WERI-Rb-1 (cell line): ENCODE measurements around the gene PFDN6.
"Not testable (repeated sequence)": the region's sequence is repeated elsewhere in the genome, so short reads cannot be mapped to it uniquely, and the experiment has no call there.

Experiments used
- DNase-seq: peaks from one replicate; pipeline ENCODE4 v3.0.0-alpha.2; 2020
- H3K27ac ChIP-seq: fragments of 250-450 bp; sonication (Bioruptor Pico); 2 replicates; pipeline ENCODE4 v1.5.1; 2020; ENCODE audit warnings: mild to moderate bottlenecking, moderate library complexity
- H3K27me3 ChIP-seq: fragments of 250-450 bp; sonication (Bioruptor Pico); 2 replicates; pipeline ENCODE4 v1.5.1; 2021; ENCODE audit warnings: mild to moderate bottlenecking, low read depth, moderate library complexity; ENCODE audit not compliant: insufficient read depth, severe bottlenecking
- H3K36me3 ChIP-seq: fragments of 250-450 bp; sonication (Bioruptor Pico); 2 replicates; pipeline ENCODE4 v1.5.1; 2020; ENCODE audit warnings: mild to moderate bottlenecking, moderate library complexity
- H3K4me3 ChIP-seq: 2 replicates; pipeline ENCODE4 v1.5.1; 2011; ENCODE audit warnings: low read depth, mild to moderate bottlenecking, control low read depth, low read length
- H3K9me3 ChIP-seq: fragments of 250-450 bp; sonication (Bioruptor Pico); 2 replicates; pipeline ENCODE4 v1.5.1; 2021; ENCODE audit warnings: mild to moderate bottlenecking, moderate library complexity; ENCODE audit not compliant: severe bottlenecking
- TF ChIP-seq, protein P1 (sequence below): IDR thresholded peaks from 2 replicates; pipeline ENCODE4 v1.5.1; 2011; ENCODE audit warnings: low read depth, mild to moderate bottlenecking, control low read depth, inconsistent platforms, low read length

PFDN6 gene

DNA sequence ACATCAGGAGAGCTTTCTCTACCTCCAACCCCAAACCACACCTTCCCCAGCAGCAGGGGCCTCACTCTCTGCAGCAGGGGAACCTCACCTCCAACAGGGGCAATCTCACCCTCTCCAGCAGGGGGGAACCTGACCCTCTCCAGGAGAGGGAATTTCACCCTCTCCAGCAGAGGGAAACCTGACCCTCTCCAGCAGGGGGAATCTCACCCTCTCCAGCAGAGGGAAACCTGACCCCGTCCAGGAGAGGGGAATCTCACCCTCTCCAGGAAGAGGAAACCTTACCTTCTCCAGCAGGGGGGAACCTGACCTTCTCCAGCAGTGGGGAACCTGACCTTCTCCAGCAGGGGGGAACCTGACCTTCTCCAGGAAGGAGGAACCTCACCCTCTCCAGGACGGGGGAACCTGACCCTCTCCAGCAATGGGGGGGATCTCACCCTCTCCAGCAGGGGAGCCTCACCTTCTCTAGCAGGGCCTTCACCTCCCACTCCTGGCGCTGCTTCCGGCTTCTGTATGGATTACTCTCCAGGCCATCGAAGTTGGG is 9.4 kb upstream of the PFDN6 start:
- Histone ChIP-seq H3K27ac (peak overlapping the region; percentile 82), H3K4me3 (no peak overlapping the region), H3K9me3 (no peaks in the 10 kb centered on the region), H3K36me3 (peaks cover 80% of the 10 kb centered on the region), H3K27me3 (no peaks in the 10 kb centered on the region)
- TF ChIP-seq, protein P1, sequence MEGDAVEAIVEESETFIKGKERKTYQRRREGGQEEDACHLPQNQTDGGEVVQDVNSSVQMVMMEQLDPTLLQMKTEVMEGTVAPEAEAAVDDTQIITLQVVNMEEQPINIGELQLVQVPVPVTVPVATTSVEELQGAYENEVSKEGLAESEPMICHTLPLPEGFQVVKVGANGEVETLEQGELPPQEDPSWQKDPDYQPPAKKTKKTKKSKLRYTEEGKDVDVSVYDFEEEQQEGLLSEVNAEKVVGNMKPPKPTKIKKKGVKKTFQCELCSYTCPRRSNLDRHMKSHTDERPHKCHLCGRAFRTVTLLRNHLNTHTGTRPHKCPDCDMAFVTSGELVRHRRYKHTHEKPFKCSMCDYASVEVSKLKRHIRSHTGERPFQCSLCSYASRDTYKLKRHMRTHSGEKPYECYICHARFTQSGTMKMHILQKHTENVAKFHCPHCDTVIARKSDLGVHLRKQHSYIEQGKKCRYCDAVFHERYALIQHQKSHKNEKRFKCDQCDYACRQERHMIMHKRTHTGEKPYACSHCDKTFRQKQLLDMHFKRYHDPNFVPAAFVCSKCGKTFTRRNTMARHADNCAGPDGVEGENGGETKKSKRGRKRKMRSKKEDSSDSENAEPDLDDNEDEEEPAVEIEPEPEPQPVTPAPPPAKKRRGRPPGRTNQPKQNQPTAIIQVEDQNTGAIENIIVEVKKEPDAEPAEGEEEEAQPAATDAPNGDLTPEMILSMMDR = peak; percentile 96
- peak; percentile 93 for DNase-seq

- peak overlapping the region; percentile 49 for H3K27ac ChIP-seq
- no peak for DNase-seq
- H3K4me3 ChIP-seq = no peak overlapping the region
- H3K9me3 ChIP-seq = no peaks in the 10 kb centered on the region
- TF ChIP-seq, protein P1 = no peak
- no peaks in the 10 kb centered on the region for H3K27me3 ChIP-seq
- H3K36me3 ChIP-seq = peaks cover 80% of the 10 kb centered on the region
Observed at GRCh38 chr6:33280539-33280938, 8.9 kb upstream of the PFDN6 start.

- H3K27me3 ChIP-seq, H3K4me3 ChIP-seq, H3K9me3 ChIP-seq, DNase-seq, H3K27ac ChIP-seq: not testable (repeated sequence)
- H3K36me3 ChIP-seq = peaks cover 73% of the 10 kb centered on the region
Observed at GRCh38 chr6:33285214-33285613, 4.2 kb upstream of the PFDN6 start.

- no peak overlapping the region for H3K27ac ChIP-seq
- H3K36me3 ChIP-seq = peaks cover 73% of the 10 kb centered on the region
- no peaks in the 10 kb centered on the region for H3K27me3 ChIP-seq
- no peak overlapping the region for H3K4me3 ChIP-seq
- DNase-seq = no peak
- TF ChIP-seq, protein P1 = no peak
- H3K9me3 ChIP-seq = no peaks in the 10 kb centered on the region
Observed at GRCh38 chr6:33286946-33287914, 2.2 kb upstream of the PFDN6 start.

GRCh38 chr6:33288141-33288920 is 1.1 kb upstream of the PFDN6 start:
- peak overlapping the region; percentile 59 for H3K4me3 ChIP-seq

More at GRCh38 chr6:33288141-33288920, 1.1 kb upstream of the PFDN6 start:
- H3K36me3 ChIP-seq = peaks cover 74% of the 10 kb centered on the region
- DNase-seq = no peak
- H3K9me3 ChIP-seq = no peaks in the 10 kb centered on the region
- H3K27me3 ChIP-seq = no peaks in the 10 kb centered on the region
- TF ChIP-seq, protein P1 = no peak
- H3K27ac ChIP-seq = peak overlapping the region; percentile 62
